ENCODE results near the gene TRPV5.

The TRPV5 gene

GRCh38 chr7:142961973-142962926, 28.7 kb upstream of the TRPV5 start, which contains the start of gene KEL:
TSS of gene KEL (minus strand) at chr7:142962363. CDS start at chr7:142962206, 157 bp downstream.
- WGBS, 2 donors (ENCODE audit: extremely low coverage in 2 of 2, insufficient read length in 2 of 2, insufficient replicate concordance in 1 of 2), result no CpG with 5 or more reads among the region's 9 CpGs
- no peak within 1 kb of the TSS for H3K23ac ChIP-seq (ENCODE audit: low read depth, low read length, poor library complexity)
- no peak within 1 kb of the TSS for H3K4me2 ChIP-seq (ENCODE audit: insufficient read depth, low read length, poor library complexity, severe bottlenecking)
- H3K36me3 ChIP-seq (replicated peaks in 1 of 2; ENCODE audit: control insufficient read depth in 2 of 2, insufficient read depth in 2 of 2, low read length in 2 of 2), result no peaks in the 10 kb centered on the region
- no peak within 1 kb of the TSS for H4K8ac ChIP-seq (ENCODE audit: low read depth, low read length)
- no peaks in the 10 kb centered on the region for H3K27me3 ChIP-seq (ENCODE audit: control insufficient read depth in 3 of 3, insufficient read depth in 3 of 3, low read depth in 1 of 3, low read length in 3 of 3)
- no peak within 1 kb of the TSS for H3K4me3 ChIP-seq (ENCODE audit: low read length in 2 of 2)
- H3K14ac ChIP-seq (ENCODE audit: low read length), result no peak within 1 kb of the TSS
- no peak within 1 kb of the TSS for H2AFZ ChIP-seq (ENCODE audit: low read length)
- no peak within 1 kb of the TSS for H3K27ac ChIP-seq (replicated peaks; ENCODE audit: low read length)
- DNase-seq (ENCODE audit: low spot score), result no peak
- H2BK120ac ChIP-seq (ENCODE audit: low read depth, low read length), result no peak within 1 kb of the TSS
- H3K9me3 ChIP-seq (replicated peaks in 1 of 2; ENCODE audit: control insufficient read depth in 2 of 2, insufficient read depth in 1 of 2, low read depth in 1 of 2, low read length in 2 of 2), result no peaks in the 10 kb centered on the region
- H2AK5ac ChIP-seq (ENCODE audit: low read depth, low read length), result no peak within 1 kb of the TSS
- H3K4me1 ChIP-seq (ENCODE audit: control insufficient read depth in 2 of 2, insufficient read depth in 1 of 2, low read depth in 1 of 2, low read length in 2 of 2), result peaks cover 0 to 11% of the 10 kb centered on the region in 2 donors
- H3K9ac ChIP-seq (ENCODE audit: low read depth, low read length, poor library complexity), result no peak within 1 kb of the TSS
- peak within 1 kb of the TSS; percentile 5 for H3K18ac ChIP-seq (ENCODE audit: low read length)
- H2BK15ac ChIP-seq (ENCODE audit: low read length), result no peak within 1 kb of the TSS
- no peaks in the 10 kb centered on the region for H3K79me1 ChIP-seq (ENCODE audit: low read depth, low read length)
- no peak within 1 kb of the TSS for H2BK5ac ChIP-seq (ENCODE audit: low read length)
- no peak within 1 kb of the TSS for H2BK12ac ChIP-seq (ENCODE audit: low read length)
- H3K4ac ChIP-seq (ENCODE audit: low read length), result no peak within 1 kb of the TSS
- no peak within 1 kb of the TSS for H4K91ac ChIP-seq (ENCODE audit: low read depth, low read length, poor library complexity)

- no peak for DNase-seq (ENCODE audit: low spot score)
- H3K27ac ChIP-seq (replicated peaks; ENCODE audit: low read length), result no peak overlapping the region
- no peak overlapping the region for H3K4me3 ChIP-seq (ENCODE audit: low read length in 2 of 2)
- no peaks in the 10 kb centered on the region for H3K36me3 ChIP-seq (replicated peaks in 1 of 2; ENCODE audit: control insufficient read depth in 2 of 2, insufficient read depth in 2 of 2, low read length in 2 of 2)
- no peak overlapping the region for H3K23ac ChIP-seq (ENCODE audit: low read depth, low read length, poor library complexity)
- H3K9me3 ChIP-seq (replicated peaks in 1 of 2; ENCODE audit: control insufficient read depth in 2 of 2, insufficient read depth in 1 of 2, low read depth in 1 of 2, low read length in 2 of 2), result no peaks in the 10 kb centered on the region
- WGBS, 2 donors (ENCODE audit: extremely low coverage in 2 of 2, insufficient read length in 2 of 2, insufficient replicate concordance in 1 of 2), result no CpG with 5 or more reads among the region's 4 CpGs
- no peak overlapping the region for H2BK12ac ChIP-seq (ENCODE audit: low read length)
- no peak overlapping the region for H3K4ac ChIP-seq (ENCODE audit: low read length)
- no peak overlapping the region for H3K4me2 ChIP-seq (ENCODE audit: insufficient read depth, low read length, poor library complexity, severe bottlenecking)
- no peak overlapping the region for H2BK15ac ChIP-seq (ENCODE audit: low read length)
- no peak overlapping the region for H3K9ac ChIP-seq (ENCODE audit: low read depth, low read length, poor library complexity)
- no peak overlapping the region for H2AFZ ChIP-seq (ENCODE audit: low read length)
- H3K27me3 ChIP-seq (ENCODE audit: control insufficient read depth in 3 of 3, insufficient read depth in 3 of 3, low read depth in 1 of 3, low read length in 3 of 3), result no peaks in the 10 kb centered on the region
- no peak overlapping the region for H3K14ac ChIP-seq (ENCODE audit: low read length)
- peak overlapping the region; percentile 5 for H3K18ac ChIP-seq (ENCODE audit: low read length)
- H3K79me1 ChIP-seq (ENCODE audit: low read depth, low read length), result no peaks in the 10 kb centered on the region
- H3K4me1 ChIP-seq (ENCODE audit: control insufficient read depth in 2 of 2, insufficient read depth in 1 of 2, low read depth in 1 of 2, low read length in 2 of 2), result peaks cover 0 to 13% of the 10 kb centered on the region in 2 donors
- H4K8ac ChIP-seq (ENCODE audit: low read depth, low read length), result no peak overlapping the region
- no peak overlapping the region for H2BK5ac ChIP-seq (ENCODE audit: low read length)
- no peak overlapping the region for H2AK5ac ChIP-seq (ENCODE audit: low read depth, low read length)
- H4K91ac ChIP-seq (ENCODE audit: low read depth, low read length, poor library complexity), result no peak overlapping the region
- no peak overlapping the region for H2BK120ac ChIP-seq (ENCODE audit: low read depth, low read length)
These were observed 28.0 kb upstream of the TRPV5 start for GRCh38 chr7:142961595-142961972.

- H3K4ac ChIP-seq (ENCODE audit: low read length), result no peak overlapping the region
- no peak overlapping the region for H2AFZ ChIP-seq (ENCODE audit: low read length)
- no peak overlapping the region for H3K23ac ChIP-seq (ENCODE audit: low read depth, low read length, poor library complexity)
- no peaks in the 10 kb centered on the region for H3K79me1 ChIP-seq (ENCODE audit: low read depth, low read length)
- H4K8ac ChIP-seq (ENCODE audit: low read depth, low read length), result no peak overlapping the region
- no peaks in the 10 kb centered on the region for H3K27me3 ChIP-seq (ENCODE audit: control insufficient read depth in 3 of 3, insufficient read depth in 3 of 3, low read depth in 1 of 3, low read length in 3 of 3)
- H2AK5ac ChIP-seq (ENCODE audit: low read depth, low read length), result no peak overlapping the region
- no peak overlapping the region for H4K91ac ChIP-seq (ENCODE audit: low read depth, low read length, poor library complexity)
- no peak overlapping the region for H3K4me2 ChIP-seq (ENCODE audit: insufficient read depth, low read length, poor library complexity, severe bottlenecking)
- WGBS, 2 donors (ENCODE audit: extremely low coverage in 2 of 2, insufficient read length in 2 of 2, insufficient replicate concordance in 1 of 2), result no CpG with 5 or more reads among the region's 5 CpGs
- H2BK15ac ChIP-seq (ENCODE audit: low read length), result no peak overlapping the region
- no peak overlapping the region for H3K27ac ChIP-seq (replicated peaks; ENCODE audit: low read length)
- no peak overlapping the region for H3K9ac ChIP-seq (ENCODE audit: low read depth, low read length, poor library complexity)
- H2BK12ac ChIP-seq (ENCODE audit: low read length), result no peak overlapping the region
- H3K14ac ChIP-seq (ENCODE audit: low read length), result no peak overlapping the region
- H2BK120ac ChIP-seq (ENCODE audit: low read depth, low read length), result no peak overlapping the region
- DNase-seq (ENCODE audit: low spot score), result no peak
- no peak overlapping the region for H3K4me3 ChIP-seq (ENCODE audit: low read length in 2 of 2)
- no peak overlapping the region for H3K18ac ChIP-seq (ENCODE audit: low read length)
- H3K4me1 ChIP-seq (ENCODE audit: control insufficient read depth in 2 of 2, insufficient read depth in 1 of 2, low read depth in 1 of 2, low read length in 2 of 2), result peaks cover 0 to 13% of the 10 kb centered on the region in 2 donors
- no peaks in the 10 kb centered on the region for H3K36me3 ChIP-seq (replicated peaks in 1 of 2; ENCODE audit: control insufficient read depth in 2 of 2, insufficient read depth in 2 of 2, low read length in 2 of 2)
- H2BK5ac ChIP-seq (ENCODE audit: low read length), result no peak overlapping the region
- no peaks in the 10 kb centered on the region for H3K9me3 ChIP-seq (replicated peaks in 1 of 2; ENCODE audit: control insufficient read depth in 2 of 2, insufficient read depth in 1 of 2, low read depth in 1 of 2, low read length in 2 of 2)
These were observed 27.5 kb upstream of the TRPV5 start for GRCh38 chr7:142960955-142961512.

GRCh38 chr7:142959202-142959601, 25.7 kb upstream of the TRPV5 start:
- Histone ChIP-seq H2BK15ac (ENCODE audit: low read length) (no peak overlapping the region), H3K27ac (replicated peaks; ENCODE audit: low read length) (no peak overlapping the region), H4K8ac (ENCODE audit: low read depth, low read length) (no peak overlapping the region), H4K91ac (ENCODE audit: low read depth, low read length, poor library complexity) (no peak overlapping the region), H3K79me1 (ENCODE audit: low read depth, low read length) (no peaks in the 10 kb centered on the region), H3K4ac (ENCODE audit: low read length) (no peak overlapping the region), H2BK120ac (ENCODE audit: low read depth, low read length) (no peak overlapping the region), H3K4me1 (ENCODE audit: control insufficient read depth in 2 of 2, insufficient read depth in 1 of 2, low read depth in 1 of 2, low read length in 2 of 2) (peaks cover 0 to 13% of the 10 kb centered on the region in 2 donors), H3K4me3 (ENCODE audit: low read length in 2 of 2) (no peak overlapping the region), H3K9ac (ENCODE audit: low read depth, low read length, poor library complexity) (no peak overlapping the region), H3K9me3 (replicated peaks in 1 of 2; ENCODE audit: control insufficient read depth in 2 of 2, insufficient read depth in 1 of 2, low read depth in 1 of 2, low read length in 2 of 2) (peaks cover 0 to 4% of the 10 kb centered on the region in 2 donors), H2AK5ac (ENCODE audit: low read depth, low read length) (no peak overlapping the region), H2AFZ (ENCODE audit: low read length) (no peak overlapping the region), H3K14ac (ENCODE audit: low read length) (no peak overlapping the region), H2BK12ac (ENCODE audit: low read length) (no peak overlapping the region), H3K36me3 (replicated peaks in 1 of 2; ENCODE audit: control insufficient read depth in 2 of 2, insufficient read depth in 2 of 2, low read length in 2 of 2) (no peaks in the 10 kb centered on the region), H3K27me3 (ENCODE audit: control insufficient read depth in 3 of 3, insufficient read depth in 3 of 3, low read depth in 1 of 3, low read length in 3 of 3) (no peaks in the 10 kb centered on the region), H2BK5ac (ENCODE audit: low read length) (no peak overlapping the region), H3K4me2 (ENCODE audit: insufficient read depth, low read length, poor library complexity, severe bottlenecking) (no peak overlapping the region), H3K18ac (ENCODE audit: low read length) (no peak overlapping the region), H3K23ac (ENCODE audit: low read depth, low read length, poor library complexity) (no peak overlapping the region)
- DNase-seq (ENCODE audit: low spot score), result no peak

Measured in neuronal stem cell (in vitro differentiated cells).